HG03175 (cell line): ENCODE measurements around the gene CACNG1.

Experiments used
- ATAC-seq: cut with Tn5 transposase; IDR thresholded peaks from one replicate; pipeline ENCODE4 v1.9.1; 2021; ENCODE audit warnings: mild to moderate bottlenecking, moderate library complexity; ENCODE audit not compliant: unreplicated experiment

CACNG1 gene

DNA sequence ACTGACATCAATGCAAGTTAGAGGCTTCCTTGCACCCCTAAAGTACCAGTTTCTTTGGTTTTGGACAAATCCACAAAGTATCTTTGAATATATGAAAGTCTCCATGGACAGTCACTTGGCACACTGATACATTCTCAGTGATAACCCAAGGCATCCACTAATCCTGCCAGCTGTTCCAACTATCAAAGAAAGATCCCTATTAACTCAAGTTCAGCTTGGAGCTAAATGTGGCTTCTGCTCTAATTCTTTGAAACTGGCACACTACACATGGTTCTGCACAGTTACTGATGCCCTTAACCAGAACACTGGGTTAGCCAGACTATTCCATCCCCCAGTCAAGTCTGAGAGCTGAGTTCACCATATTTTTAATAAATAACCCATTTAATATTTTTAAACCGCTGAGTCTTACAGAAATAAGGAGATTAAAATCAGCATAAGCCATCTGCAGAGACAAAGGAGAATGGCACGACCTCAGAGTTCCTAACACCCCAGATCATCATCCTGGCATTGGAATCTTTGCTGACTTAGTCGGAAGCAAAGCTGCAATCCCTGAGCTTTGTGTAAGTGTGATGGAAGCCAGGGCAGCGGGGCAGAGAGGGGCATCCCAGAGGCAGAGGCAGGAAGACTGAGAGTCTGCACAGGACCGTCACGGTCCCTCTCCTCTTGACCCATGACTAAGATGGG lies 6.3 kb downstream of the CACNG1 start:
- ATAC-seq = no peak

- no peak for ATAC-seq
These were observed 6.8 kb downstream of the CACNG1 start for GRCh38 chr17:67051155-67051538.

- ATAC-seq = no peak
These were observed 7.5 kb downstream of the CACNG1 start for GRCh38 chr17:67051837-67052236.

- ATAC-seq = no peak
These were observed 8.5 kb downstream of the CACNG1 start for GRCh38 chr17:67052720-67053437.

- ATAC-seq = no peak
These were observed 9.2 kb downstream of the CACNG1 start for GRCh38 chr17:67053438-67054000.

- ATAC-seq = no peak
These were observed 9.7 kb downstream of the CACNG1 start for GRCh38 chr17:67054011-67054591.

- ATAC-seq = no peak
These were observed 10.3 kb downstream of the CACNG1 start for GRCh38 chr17:67054608-67055007.

DNA sequence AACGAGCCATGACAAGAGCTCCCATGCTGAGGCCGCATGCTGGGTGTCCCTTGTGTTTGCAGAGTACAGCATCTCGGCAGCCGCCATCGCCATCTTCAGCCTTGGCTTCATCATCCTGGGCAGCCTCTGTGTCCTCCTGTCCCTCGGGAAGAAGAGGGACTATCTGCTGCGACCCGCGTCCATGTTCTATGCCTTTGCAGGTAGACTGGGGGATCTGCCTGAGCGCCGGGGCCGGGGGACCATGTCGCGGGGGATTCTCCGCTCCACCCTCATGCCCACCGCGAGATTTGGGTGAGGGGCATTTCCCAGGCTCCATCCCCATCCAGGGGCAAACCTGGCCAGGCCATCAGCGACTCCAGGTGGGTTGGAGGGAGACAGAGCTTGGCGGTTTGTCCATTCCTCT lies 10.7 kb downstream of the CACNG1 start:
- no peak for ATAC-seq

GRCh38 chr17:67055811-67056745 lies 11.7 kb downstream of the CACNG1 start:
- ATAC-seq = no peak

- no peak for ATAC-seq
These were observed 12.6 kb downstream of the CACNG1 start for GRCh38 chr17:67056746-67057490.

DNA sequence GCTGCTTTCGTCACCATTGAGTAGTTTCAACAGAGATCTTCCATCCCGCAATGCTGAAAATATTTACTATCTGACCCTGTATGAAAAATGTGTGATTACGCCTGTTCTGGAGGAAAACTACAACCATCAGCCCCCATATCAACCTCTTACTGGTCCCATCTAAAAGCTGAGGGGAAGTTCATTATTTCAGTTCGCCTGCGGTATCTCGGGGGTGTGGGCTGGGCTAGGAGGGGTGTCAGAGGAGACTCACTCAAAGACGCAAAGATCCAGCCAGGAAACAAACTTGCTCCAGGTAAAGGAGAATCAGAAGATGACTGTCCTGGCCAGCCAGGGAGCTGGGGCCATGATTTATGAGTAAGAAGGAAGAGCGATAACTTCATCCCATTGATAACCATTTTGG lies 13.7 kb downstream of the CACNG1 start:
- ATAC-seq = no peak

GRCh38 chr17:67059372-67059771 lies 15.0 kb downstream of the CACNG1 start:
- no peak for ATAC-seq

DNA sequence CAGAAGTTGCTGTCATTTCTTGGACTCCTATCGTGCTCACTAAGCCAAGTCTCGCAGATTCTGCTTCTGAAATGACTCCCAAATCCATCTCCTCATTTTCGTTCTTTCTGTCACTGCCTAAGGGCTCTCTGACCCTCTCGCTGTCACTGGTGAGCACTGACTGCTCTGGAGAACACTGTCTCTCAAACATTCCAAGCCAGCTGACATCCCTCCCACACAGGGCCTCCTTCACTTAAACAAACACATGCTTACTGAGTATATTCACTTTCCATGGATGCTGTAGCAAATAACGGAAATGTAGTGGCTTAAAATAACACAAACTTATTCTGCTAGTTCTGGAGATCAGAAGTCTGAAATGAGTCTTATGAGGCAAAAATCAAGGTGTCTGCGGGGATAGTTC lies 18.8 kb downstream of the CACNG1 start:
- ATAC-seq = no peak

DNA sequence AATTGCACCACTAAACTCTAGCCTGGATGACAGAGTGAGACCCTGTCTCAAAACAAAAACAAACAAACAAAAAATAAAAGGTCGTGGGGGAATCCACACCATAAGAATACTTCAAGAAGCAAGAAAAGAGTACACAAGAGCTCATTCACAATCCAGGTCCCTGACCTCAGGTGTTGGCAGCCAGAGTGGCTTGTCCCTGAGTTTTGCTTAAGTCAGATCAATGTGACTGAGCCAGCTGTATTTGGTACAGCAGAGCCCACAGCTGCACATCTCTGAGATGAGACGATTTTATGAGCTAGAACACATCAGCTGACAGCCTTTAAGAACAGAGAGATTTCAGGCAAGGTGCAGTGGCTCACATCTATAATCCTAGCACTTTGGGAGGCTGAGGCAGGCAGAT lies 22.4 kb downstream of the CACNG1 start:
- no peak for ATAC-seq

DNA sequence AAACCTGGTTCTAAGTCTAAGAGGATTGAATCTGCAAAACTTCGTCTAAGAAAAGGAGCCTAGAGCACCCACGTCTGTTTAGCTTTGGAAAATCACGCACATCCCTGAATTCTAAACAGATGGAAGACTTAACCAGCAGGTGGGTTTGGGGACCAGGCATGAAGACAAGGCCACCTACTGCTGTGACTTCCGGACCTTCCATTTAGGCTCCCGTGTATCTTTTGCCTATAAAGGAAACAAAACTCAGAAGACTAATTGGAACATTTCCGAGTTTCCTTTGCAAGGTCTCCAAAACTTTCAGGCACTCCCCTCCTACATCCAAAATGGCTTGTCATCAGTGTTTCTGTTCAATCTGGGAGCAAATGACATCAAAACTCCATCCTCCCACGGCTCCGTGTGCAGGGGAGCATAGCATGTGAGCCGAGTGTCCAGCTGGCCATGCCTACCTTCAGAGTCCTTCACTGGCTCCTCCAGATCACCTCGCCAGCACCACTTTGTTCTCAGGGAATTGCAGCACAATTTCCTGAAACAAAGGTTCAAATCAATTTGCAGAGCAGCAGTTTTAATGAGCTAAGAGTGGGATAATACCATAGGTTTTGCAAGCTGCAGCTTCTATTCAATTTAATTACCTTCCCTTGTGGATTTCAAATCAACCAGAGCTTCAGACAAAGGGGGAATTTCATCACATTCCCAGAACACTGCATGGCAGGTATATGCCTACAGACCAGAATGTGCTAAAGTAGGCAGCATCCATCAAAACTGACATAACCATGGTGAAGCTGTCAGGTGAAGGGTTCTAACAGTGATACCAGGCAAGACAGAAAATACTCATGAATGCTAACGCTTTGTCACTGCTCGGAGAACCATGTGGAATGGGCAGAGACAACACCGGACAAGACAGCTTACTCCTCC lies 23.5 kb downstream of the CACNG1 start:
- no peak for ATAC-seq

DNA sequence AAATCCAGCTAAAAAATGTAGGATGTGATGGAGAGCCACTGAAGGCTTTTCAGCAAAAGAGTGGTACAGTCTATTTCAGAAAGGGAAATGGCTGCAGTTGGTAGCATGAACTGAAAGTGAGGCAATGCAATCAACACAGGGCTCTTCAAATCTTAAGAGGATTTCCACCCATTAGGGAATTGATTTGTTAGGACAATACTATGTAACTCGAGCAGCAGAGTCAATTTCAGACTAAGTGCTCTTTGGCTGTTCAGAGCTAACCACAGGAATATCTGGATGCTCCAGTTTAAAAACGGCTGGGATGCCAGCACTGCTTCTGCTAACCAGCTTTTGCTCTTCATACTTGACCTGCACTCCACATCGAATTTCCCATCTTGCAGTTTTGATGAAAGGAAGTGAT lies 24.6 kb downstream of the CACNG1 start:
- no peak for ATAC-seq

- no peak for ATAC-seq
These were observed 25.3 kb downstream of the CACNG1 start for GRCh38 chr17:67069603-67070136.

DNA sequence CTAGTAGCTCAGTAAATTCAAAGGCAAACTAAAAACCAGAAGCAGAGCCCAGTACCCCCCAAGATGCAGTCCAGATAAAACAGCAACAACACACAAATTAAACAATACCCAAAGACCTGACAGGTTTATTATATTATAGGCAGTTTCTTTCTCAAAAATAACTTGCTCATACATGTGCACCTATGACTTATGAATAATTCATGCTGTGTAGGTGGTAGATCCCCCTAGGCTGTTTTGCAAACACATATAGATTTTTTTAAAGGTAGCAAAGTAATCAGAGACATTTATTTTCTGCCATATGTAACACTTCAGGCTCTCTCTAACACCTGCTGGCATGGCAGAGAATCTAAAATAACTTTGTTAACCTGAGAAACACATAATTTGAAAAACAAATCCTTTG lies 27.2 kb downstream of the CACNG1 start:
- no peak for ATAC-seq

- no peak for ATAC-seq
These were observed 28.5 kb downstream of the CACNG1 start for GRCh38 chr17:67072885-67073284.
